Stimulated activated CD4-positive, alpha-beta T cell treated with anti-CD3 and anti-CD28 coated beads, Interleukin-4, amount 100 ng/mL, for 1 hour (primary cell): ENCODE results near the gene ENAH.
A peak's percentile ranks its signal among the peaks of the same experiment; 100 is the strongest.
"Not testable (repeated sequence)": the region's sequence is repeated elsewhere in the genome, so short reads cannot be mapped to it uniquely, and the experiment has no call there.

Source experiments
- DNase-seq: peaks from one replicate; pipeline ENCODE4 v3.0.0-alpha.2; 2020

Gene ENAH

DNA sequence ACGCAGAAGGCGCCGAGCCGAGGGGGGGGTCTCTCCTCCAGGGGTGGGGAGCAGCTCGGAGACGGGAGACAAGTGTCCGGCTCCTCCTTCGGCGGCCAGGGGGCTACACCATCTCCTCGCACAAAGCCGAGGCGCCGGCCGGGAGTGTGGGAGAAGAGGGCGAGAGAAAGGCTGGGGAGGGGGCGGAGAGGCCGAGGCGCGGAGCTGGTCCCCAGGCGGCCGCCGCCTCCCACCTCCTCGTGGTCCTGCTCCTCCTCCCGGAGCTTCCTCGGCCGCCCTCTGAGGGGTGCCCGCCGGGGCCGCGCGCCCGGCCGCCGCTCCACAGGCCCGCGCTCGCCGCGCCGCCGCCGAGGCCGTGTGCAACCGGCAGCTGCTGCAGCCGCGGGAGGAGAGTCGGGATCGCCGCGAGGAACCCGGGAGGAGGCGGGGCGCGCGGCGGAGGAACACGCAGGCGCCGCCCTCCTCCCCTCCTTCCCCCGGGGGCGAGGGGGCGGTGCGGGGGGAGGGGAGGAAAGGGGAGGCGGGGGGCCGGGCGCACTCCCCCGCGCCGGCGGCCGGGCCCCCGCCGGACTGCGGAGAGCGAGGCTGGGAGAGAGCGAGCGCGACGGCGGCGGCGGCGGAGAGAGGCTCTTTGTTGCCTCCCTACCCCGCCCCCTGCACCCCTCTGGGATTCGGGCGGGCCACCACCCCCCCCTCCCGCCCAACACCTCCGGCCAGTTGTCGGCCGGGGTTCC lies at the start of gene ENAH:
Gene ENAH, minus strand, starts transcription at position 395 of the 734 bp plus-strand sequence. CDS start 433 bp downstream, outside the sequence.
- DNase-seq, result peak; percentile 56

- no peak for DNase-seq
Measured at GRCh38 chr1:225700889-225701465, 48.1 kb upstream of the ENAH start.

DNA sequence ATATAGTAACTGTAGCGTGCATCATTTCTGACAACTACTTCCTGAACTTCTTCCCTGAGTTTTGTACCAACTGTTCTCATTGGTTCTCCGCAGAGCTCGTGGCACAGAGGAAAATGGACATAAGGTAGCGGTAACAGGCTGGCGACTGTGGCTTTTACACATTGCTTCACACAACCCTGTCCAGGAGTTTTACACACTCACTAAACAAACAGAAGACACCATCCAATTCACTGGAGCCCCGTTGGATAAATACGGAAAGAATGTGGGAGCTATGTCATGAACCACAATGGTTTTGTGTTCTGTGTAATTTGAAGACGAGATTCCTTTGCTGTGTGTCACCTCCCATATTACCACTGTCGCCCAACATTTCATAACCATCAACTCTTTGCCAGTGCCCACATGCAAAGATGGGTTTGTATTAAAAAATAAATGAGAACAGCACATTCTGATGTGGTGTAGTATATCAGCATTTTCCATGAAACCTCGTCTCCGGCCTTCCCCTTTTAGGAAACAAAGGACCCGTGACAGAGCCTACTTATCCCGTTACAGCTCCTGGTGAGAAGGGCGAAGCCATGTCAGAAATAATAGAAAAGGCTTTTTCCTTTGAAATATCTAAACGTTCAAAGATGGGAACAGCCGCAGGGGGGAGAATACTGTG lies 47.4 kb upstream of the ENAH start:
- no peak for DNase-seq

- DNase-seq, result no peak
Measured at GRCh38 chr1:225699336-225699735, 46.4 kb upstream of the ENAH start.

- not testable (repeated sequence) for DNase-seq
Measured at GRCh38 chr1:225698194-225698593, 45.3 kb upstream of the ENAH start.

DNA sequence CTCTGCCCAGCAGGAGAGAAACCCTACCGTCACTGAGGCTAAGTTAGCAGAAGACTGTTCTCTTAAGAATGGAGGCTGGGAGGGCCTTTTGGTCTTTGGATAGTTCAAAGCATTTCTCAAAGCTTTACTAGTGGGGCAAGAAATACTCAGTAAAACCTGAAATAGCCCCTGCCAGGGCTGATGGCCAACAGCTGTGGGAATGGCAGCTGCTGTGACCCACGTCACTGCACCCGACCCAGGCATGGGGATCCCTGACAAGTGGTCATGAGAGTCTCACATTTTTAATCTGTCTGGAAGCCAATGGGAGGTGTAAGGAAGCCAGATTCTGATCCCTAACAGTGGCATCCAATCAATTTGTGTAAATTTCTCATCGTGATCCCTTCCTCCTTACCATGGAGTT lies 44.5 kb upstream of the ENAH start:
- DNase-seq, result no peak

GRCh38 chr1:225695578-225696337 lies 42.8 kb upstream of the ENAH start:
- DNase-seq, result no peak

DNA sequence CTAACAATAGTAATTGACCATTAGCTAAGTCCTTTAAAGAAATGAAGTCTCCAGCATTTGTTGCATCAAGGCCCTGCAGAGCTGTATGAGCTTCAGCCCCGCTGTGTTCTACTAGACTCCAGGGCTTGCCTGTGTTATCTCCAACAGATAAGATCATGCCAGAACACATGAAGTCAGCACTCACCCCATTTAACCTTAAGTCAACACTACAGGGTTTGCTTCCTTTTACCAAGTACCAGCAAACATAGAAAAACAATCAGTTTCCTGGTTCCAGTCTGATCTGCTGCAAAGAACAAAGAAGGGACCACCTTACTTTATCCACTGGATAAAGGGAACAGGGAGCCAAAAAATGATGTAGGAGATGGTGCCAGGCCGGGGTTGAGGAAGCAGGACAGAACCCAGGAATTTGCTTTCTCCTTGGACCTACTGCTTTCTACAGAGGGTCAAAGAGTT lies 41.3 kb upstream of the ENAH start:
- DNase-seq, result no peak

- not testable (repeated sequence) for DNase-seq
Measured at GRCh38 chr1:225693697-225694096, 40.8 kb upstream of the ENAH start.

DNA sequence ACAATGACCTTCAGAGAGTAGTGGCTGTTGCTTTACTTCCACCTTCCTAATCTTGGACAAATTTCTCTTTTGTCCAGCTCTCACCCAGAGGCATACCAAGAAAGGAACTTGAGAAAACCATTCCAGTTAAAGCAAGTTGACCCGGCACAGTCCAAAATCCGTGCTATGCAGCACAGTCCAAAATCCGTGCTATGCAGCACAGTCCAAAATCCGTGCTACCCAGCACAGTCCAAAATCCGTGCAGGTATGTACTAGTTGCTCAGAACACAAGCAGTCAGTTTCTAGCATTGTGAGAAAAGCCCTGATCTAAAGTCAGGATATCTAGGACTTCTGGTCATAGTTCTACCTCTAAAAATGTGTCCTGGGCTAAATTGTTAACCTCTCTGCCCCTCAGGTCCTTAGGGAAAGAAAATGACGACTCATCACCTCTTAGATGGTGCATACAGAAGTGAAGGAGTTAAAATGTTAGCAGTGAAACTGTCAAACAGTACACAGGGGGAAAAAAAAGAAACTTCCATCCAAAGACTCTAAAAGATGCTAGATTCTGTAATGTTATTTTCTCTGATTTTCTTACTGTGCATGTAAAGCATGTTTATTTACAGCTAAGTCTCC lies 40.3 kb upstream of the ENAH start:
- no peak for DNase-seq

- DNase-seq, result no peak
Measured at GRCh38 chr1:225692517-225692879, 39.6 kb upstream of the ENAH start.

DNA sequence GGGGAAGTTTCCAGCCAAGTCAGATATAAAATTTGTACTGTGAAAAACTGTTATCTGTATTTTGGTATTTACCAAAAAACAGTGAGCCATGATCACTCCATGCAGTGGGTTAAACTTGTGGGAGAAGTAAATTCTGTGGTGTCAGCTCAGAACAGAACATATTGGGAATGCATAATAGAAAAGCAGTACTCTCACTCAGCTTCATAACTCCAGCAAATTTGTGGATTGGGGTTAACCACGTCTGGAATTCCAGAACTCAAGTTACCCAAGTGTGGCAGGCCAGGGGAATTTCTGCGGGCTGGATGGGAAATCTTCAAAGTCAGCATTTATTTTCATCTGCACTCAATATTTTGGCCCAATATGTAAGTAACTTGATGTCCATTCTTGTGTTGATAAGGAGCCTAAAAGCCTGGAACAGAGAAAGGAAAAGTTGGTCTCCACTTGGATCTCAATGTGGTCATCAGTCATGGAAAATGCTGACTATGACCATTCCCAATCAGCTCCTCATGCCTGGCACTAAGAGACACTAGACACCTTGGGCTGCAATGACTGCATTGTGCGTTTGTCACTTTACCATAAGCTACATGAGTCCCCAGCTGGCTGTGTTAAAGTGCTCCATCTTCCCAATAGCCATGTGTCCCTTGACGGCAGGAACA lies 39.1 kb upstream of the ENAH start:
- DNase-seq, result no peak

DNA sequence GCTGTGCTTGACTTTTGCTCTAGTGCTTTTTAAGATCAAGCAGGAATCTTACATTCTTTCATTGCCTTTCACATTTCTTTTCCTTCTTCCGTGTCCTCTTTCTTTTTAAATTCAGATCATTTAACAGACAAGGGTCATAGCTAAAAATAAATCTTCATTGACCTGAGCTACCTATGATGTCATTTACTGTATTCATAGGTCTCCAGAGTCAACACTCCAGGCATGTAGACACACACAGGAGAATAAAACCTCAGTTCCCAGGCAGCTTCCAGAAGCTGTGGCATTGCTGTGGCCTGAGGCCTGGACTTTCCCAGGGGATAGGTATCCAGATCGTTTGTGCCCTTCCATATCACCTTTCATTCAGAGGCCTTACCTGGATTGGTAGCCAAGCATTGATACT lies 38.5 kb upstream of the ENAH start:
- no peak for DNase-seq

GRCh38 chr1:225689882-225690459 lies 37.0 kb upstream of the ENAH start:
- no peak for DNase-seq

- no peak for DNase-seq
Measured at GRCh38 chr1:225688345-225688744, 35.4 kb upstream of the ENAH start.

- no peak for DNase-seq
Measured at GRCh38 chr1:225685476-225686176, 32.7 kb upstream of the ENAH start.

DNA sequence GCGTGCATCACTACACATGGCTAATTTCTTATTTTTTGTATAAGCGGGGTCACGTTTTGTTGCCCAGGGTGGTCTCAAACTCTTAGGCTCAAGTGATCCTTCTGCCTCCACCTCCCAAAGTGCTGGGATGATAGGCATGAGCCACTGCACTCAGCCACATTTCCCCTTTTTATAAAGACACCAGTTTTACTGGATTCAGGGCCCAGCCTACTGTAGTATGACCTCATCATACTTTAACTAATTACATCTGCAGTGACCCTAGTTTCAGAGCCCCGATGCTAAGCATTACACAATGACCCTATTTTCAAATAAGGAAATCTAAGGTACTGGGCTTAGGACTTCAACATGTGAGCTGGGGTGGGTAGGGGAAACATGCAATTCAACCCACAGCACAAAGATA lies 31.8 kb upstream of the ENAH start:
- DNase-seq, result no peak

- no peak for DNase-seq
Measured at GRCh38 chr1:225681231-225681630, 28.3 kb upstream of the ENAH start.

DNA sequence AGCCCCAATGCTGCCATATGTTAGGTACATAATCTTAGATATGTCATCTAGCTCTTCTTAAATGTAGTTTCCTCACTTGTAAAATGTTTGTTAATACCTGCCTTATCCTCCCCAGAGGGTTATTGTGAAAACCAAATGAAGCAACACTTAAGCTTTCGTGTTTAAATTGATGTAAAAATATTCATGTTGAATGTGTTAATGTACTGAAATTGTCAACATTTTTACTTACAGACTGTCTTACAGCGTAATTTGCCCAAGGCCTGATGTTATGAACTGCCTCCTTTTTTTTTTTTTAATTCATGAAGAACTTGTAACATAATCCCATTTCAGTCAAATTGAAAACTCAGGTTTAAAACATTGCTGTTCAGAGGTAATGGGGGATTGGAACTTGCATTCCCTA lies 25.6 kb upstream of the ENAH start:
- no peak for DNase-seq

GRCh38 chr1:225677350-225678124 lies 24.6 kb upstream of the ENAH start:
- no peak for DNase-seq

DNA sequence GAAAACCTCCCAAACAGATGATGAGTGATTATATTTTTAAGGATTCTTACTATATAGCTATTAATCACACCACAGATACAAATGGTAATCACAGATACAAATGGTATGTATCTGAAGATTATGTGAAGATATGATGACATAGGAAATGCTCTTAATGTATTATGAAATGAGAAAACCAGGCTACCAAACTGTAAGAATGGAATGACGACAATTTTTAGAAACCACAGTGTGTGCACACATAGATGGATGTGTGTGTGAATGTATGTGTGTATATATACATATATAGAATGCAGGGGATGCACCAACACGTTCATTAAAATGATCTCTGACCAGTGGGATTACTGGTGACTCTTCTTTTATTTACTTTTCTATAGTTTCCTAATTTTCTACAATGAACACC lies 21.5 kb upstream of the ENAH start:
- DNase-seq, result no peak
